GM18868 (cell line): ENCODE results near the gene BABAM2.

Experiments
- ATAC-seq: cut with Tn5 transposase; IDR thresholded peaks from one replicate; pipeline ENCODE4 v1.9.1; 2021; ENCODE audit warnings: mild to moderate bottlenecking, moderate library complexity; ENCODE audit not compliant: unreplicated experiment

Gene BABAM2

DNA sequence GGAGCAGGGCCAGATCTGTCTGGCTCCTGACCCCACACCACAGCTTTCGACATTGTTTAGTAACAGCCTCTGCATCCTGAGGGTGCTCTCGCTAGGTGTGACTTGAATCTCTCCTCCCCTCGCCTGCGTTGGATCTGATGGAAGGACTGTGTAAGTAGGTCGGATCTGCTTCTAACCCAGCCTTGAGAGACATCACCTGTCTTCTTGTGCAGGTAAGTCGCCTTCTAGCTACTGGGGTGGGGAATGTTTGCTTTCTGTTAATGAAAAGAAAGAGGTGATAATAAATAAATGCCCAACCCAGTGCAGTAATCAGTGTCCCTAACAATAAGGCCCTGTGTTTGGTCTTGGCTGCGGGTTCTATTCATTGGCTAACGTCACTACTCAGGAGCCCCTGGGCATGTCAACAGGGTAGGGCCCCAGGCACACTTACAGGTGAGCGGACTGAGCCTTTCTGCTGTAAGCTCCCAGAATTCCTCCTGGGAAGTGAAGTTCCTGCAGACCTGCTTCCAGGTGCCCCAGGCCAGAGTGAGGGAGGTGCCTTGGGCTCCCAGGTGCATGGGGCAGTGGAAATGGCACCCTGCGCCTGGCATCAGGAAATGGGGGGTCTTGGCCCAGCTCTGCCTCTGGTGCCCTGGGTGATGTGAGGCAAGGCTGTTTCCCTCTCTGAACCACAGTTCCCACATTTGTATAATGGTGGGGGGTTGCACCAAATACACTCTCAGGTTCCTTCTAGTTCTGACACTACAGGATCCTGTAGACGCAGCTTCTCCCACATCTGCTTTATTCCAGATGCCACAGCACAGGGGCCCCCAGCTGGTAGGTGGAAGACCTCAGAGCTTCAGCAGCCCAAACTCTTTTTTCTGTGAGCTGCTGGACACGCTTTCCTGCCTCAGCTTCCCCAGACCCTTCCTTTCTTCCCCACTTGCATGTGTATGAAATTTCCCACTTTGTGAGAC lies 491.0 kb downstream of the BABAM2 start:
- no peak for ATAC-seq

- no peak for ATAC-seq
Measured at GRCh38 chr2:28382755-28383154, 492.2 kb downstream of the BABAM2 start.

GRCh38 chr2:28387082-28387960 lies 496.8 kb downstream of the BABAM2 start:
- no peak for ATAC-seq
